ENCODE results near the gene TNMD. TPM values are rescaled to one million over a fixed set of nuclear protein-coding genes. Genes with fewer than 3 reads are reported as not detected.

The TNMD gene
- total RNA-seq, 2 donors from 2014 or later, result 0.48 TPM; not detected in 1

GRCh38 chrX:100643956-100644860 is 59.5 kb downstream of the TNMD start, which contains the start of gene SRPX2:
TSS of gene SRPX2 (plus strand) at chrX:100644199. CDS start at chrX:100646323, 2,124 bp downstream.
- intact Hi-C loops (cut with DNase I), result no loop called here
- H3K4me1 ChIP-seq, result no peaks in the 10 kb centered on the region
- no peaks in the 10 kb centered on the region for H3K27me3 ChIP-seq
- H3K27ac ChIP-seq, result peak within 1 kb of the TSS; percentile 43
- no peak for DNase-seq
- H3K4me3 ChIP-seq, result no peak within 1 kb of the TSS
- no peak for TF ChIP-seq CTCF (IDR thresholded peaks at IDR 0.05)
- no peaks in the 10 kb centered on the region for H3K36me3 ChIP-seq
- no peak within 1 kb of the TSS for H3K9ac ChIP-seq (ENCODE audit: low read depth in 2 of 2, low read length in 2 of 2)
- no peaks in the 10 kb centered on the region for H3K9me3 ChIP-seq

- Histone ChIP-seq H3K9me3 (no peaks in the 10 kb centered on the region), H3K4me3 (no peak overlapping the region), H3K27me3 (no peaks in the 10 kb centered on the region), H3K36me3 (no peaks in the 10 kb centered on the region), H3K27ac (no peak overlapping the region), H3K4me1 (peaks cover 3% of the 10 kb centered on the region), H3K9ac (ENCODE audit: low read depth in 2 of 2, low read length in 2 of 2) (no peak overlapping the region)
- intact Hi-C loops (cut with DNase I), result no loop called here
- TF ChIP-seq CTCF (IDR thresholded peaks at IDR 0.05), result no peak
- no peak for DNase-seq
Measured at GRCh38 chrX:100645106-100645505, 60.4 kb downstream of the TNMD start.

- intact Hi-C loops (cut with DNase I), result no loop called here
- no peak overlapping the region for H3K9ac ChIP-seq (ENCODE audit: low read depth in 2 of 2, low read length in 2 of 2)
- peaks cover 8% of the 10 kb centered on the region for H3K4me1 ChIP-seq
- peak overlapping the region; percentile 90 for H3K27ac ChIP-seq
- DNase-seq, result no peak
- H3K9me3 ChIP-seq, result no peaks in the 10 kb centered on the region
- no peaks in the 10 kb centered on the region for H3K27me3 ChIP-seq
- H3K4me3 ChIP-seq, result no peak overlapping the region
- H3K36me3 ChIP-seq, result no peaks in the 10 kb centered on the region
- no peak for TF ChIP-seq CTCF (IDR thresholded peaks at IDR 0.05)
Measured at GRCh38 chrX:100647095-100647494, 62.4 kb downstream of the TNMD start.

GRCh38 chrX:100647739-100648138 is 63.0 kb downstream of the TNMD start:
- no peak overlapping the region for H3K9ac ChIP-seq (ENCODE audit: low read depth in 2 of 2, low read length in 2 of 2)
- H3K9me3 ChIP-seq, result no peaks in the 10 kb centered on the region
- H3K4me1 ChIP-seq, result peaks cover 8% of the 10 kb centered on the region
- no peaks in the 10 kb centered on the region for H3K36me3 ChIP-seq
- DNase-seq, result no peak
- no peak overlapping the region for H3K4me3 ChIP-seq
- TF ChIP-seq CTCF (IDR thresholded peaks at IDR 0.05), result no peak
- H3K27ac ChIP-seq, result peak overlapping the region; percentile 90
- no peaks in the 10 kb centered on the region for H3K27me3 ChIP-seq
- intact Hi-C loops (cut with DNase I), result no loop called here

GRCh38 chrX:100648458-100649417 is 64.0 kb downstream of the TNMD start:
- no peaks in the 10 kb centered on the region for H3K9me3 ChIP-seq
- TF ChIP-seq CTCF (IDR thresholded peaks at IDR 0.05), result no peak
- no peak overlapping the region for H3K4me3 ChIP-seq
- intact Hi-C loops (cut with DNase I), result no loop called here
- H3K27me3 ChIP-seq, result no peaks in the 10 kb centered on the region
- peak overlapping the region in 1 of 2 donors; percentile 30 for H3K9ac ChIP-seq (ENCODE audit: low read depth in 2 of 2, low read length in 2 of 2)
- peak; percentile 35 for DNase-seq
- peaks cover 8% of the 10 kb centered on the region for H3K4me1 ChIP-seq
- H3K27ac ChIP-seq, result peak overlapping the region; percentile 90
- no peaks in the 10 kb centered on the region for H3K36me3 ChIP-seq

All from colonic mucosa (tissue), 4 donors.